ENCODE data around the gene RPTOR. TPM values are rescaled to one million over a fixed set of nuclear protein-coding genes. Genes with fewer than 3 reads are reported as not detected.

Gene RPTOR
- total and polyA plus RNA-seq, 4 experiments from 2014 or later, result 2.4 to 51.8 (median 29.6) TPM

DNA sequence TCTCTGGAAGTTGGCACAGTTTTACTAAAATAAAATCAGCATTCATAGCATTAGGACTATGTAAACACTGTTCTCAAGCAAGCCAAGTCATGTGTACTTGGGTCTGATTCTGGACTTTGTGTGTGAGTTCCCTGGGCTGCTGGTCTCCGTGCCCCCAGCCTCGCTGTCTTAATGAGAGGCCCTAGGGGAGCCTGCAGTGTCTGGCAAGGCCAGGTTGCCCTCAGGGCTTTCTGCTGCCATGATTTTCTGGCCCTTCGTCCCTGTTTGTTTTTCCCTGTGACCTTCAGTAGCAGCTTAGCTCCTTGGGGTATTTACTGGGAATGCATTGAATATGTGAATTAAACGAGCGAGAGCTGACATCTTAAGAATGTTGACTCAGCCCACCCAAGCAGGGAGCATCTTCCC lies 161.8 kb downstream of the RPTOR start:
- peaks cover 43 to 94% (median 61%) of the 10 kb centered on the region in 4 donors for H3K4me1 Mint-ChIP-seq
- no peak overlapping the region for H3K27ac ChIP-seq (ENCODE audit: low read depth, low read length)
- no peaks in the 10 kb centered on the region for H3K36me3 ChIP-seq (ENCODE audit: insufficient read depth, low read length)
- intact Hi-C loops (cut with micrococcal nuclease), result no loop called here
- H3K27me3 Mint-ChIP-seq, result no peaks in the 10 kb centered on the region
- H3K36me3 Mint-ChIP-seq, result peaks cover 14 to 39% of the 10 kb centered on the region in 2 donors
- peaks cover 73% of the 10 kb centered on the region for H3K4me1 ChIP-seq (ENCODE audit: insufficient read depth, low read length)
- ChIA-PET CTCF (ENCODE audit: partially characterized antibody) (no interaction called here), POLR2A (ENCODE audit: partially characterized antibody) (interaction anchor here (0.9 to 1.0 kb wide), 2 partner anchors 8 to 57 kb away, joined by 3 read pairs; no protein-coding TSS in a partner anchor)
- peak overlapping the region in 3 of 7 donors; percentile 35 to 82 (median 77) for H3K27ac Mint-ChIP-seq
- H3K4me3 ChIP-seq (ENCODE audit: low read length in 2 of 2), result no peak overlapping the region
- H3K9me3 Mint-ChIP-seq, result peaks cover 0 to 6% (median 0%) of the 10 kb centered on the region in 8 donors
- DNase-seq, result no peak
- H3K9me3 ChIP-seq (ENCODE audit: control insufficient read depth in 1 of 2, low read length in 2 of 2), result no peaks in the 10 kb centered on the region
- H3K4me3 Mint-ChIP-seq, result peak overlapping the region in 1 of 8 donors; percentile 22
- H3K27me3 ChIP-seq (ENCODE audit: insufficient read depth, low read length), result no peaks in the 10 kb centered on the region

DNA sequence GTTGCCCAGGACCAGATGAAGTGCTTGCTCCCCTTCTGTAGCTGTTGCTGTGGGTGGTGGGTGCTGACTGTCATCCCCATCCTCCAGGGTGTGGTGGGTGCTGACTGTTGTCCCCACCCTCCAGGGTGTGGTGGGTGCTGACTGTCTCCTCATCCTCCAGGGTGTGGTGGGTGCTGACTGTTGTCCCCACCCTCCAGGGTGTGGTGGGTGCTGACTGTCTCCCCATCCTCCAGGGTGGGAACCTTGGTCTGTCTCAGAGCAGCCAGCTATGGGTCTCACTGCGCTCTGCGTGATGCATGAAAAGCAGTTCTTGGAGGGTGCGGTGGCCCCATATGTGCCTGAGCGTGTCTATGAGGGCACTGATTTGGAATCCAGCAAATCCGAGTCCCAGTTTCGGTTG lies 163.8 kb downstream of the RPTOR start:
- H3K4me1 ChIP-seq (ENCODE audit: insufficient read depth, low read length), result peaks cover 61% of the 10 kb centered on the region
- peaks cover 14 to 37% of the 10 kb centered on the region in 2 donors for H3K36me3 Mint-ChIP-seq

DNA sequence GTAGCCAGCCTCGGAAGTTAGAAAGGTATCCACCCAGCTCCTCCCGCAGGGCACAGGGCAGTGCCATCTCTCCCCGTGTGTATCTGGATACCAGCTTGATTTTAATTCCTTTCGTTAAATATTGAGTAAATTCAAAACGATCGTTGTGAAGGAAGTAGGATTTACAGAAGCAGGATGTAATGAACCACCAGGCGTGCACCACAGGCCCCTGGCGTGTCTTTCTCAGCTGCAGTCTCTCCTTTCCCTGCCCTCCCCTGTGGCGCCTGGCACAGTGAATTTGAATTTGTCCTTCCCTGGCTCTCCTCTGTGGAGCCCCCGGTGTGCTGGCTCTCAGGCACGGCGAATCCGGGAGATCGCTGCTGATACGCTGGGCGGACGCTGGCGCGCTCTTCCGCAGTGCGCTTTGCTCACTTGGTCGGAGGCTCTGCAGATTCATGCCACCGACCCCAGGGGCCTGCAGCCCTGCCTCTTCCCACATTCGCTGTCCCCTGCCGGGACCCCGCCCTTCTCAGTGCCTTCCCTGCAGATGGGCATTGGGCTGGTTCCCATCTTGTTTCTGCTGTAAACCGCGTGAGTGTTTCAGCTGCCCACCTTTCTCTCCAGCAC lies 164.6 kb downstream of the RPTOR start:
- ChIA-PET CTCF (ENCODE audit: partially characterized antibody) (no interaction called here), POLR2A (ENCODE audit: partially characterized antibody) (interaction anchor here (1.3 kb wide), 1 partner anchor 12 kb away, joined by 6 read pairs; no protein-coding TSS in a partner anchor)
- Histone ChIP-seq H3K4me1 (ENCODE audit: insufficient read depth, low read length) (peaks cover 54% of the 10 kb centered on the region), H3K9me3 (ENCODE audit: control insufficient read depth in 1 of 2, low read length in 2 of 2) (no peaks in the 10 kb centered on the region), H3K27me3 (ENCODE audit: insufficient read depth, low read length) (no peaks in the 10 kb centered on the region), H3K27ac (ENCODE audit: low read depth, low read length) (no peak overlapping the region), H3K4me3 (ENCODE audit: low read length in 2 of 2) (no peak overlapping the region), H3K36me3 (ENCODE audit: insufficient read depth, low read length) (no peaks in the 10 kb centered on the region)
- no peak for DNase-seq
- Mint-ChIP-seq H3K27ac (peak overlapping the region in 4 of 7 donors; percentile 71 to 86 (median 82)), H3K27me3 (no peaks in the 10 kb centered on the region), H3K36me3 (peaks cover 14 to 35% of the 10 kb centered on the region in 2 donors), H3K4me3 (peak overlapping the region in 6 of 8 donors; percentile 8 to 64 (median 53)), H3K4me1 (peaks cover 31 to 83% (median 51%) of the 10 kb centered on the region in 4 donors), H3K9me3 (no peaks in the 10 kb centered on the region)
- intact Hi-C loops (cut with micrococcal nuclease), result no loop called here

More for the DNA sequence above, 163.8 kb downstream of the RPTOR start:
- Mint-ChIP-seq H3K27me3 (no peaks in the 10 kb centered on the region), H3K27ac (peak overlapping the region in 2 of 7 donors; percentile 71 to 79), H3K9me3 (no peaks in the 10 kb centered on the region), H3K4me3 (peak overlapping the region in 3 of 8 donors; percentile 34 to 63 (median 49)), H3K4me1 (peaks cover 38 to 88% (median 57%) of the 10 kb centered on the region in 4 donors)
- DNase-seq, result no peak
- Histone ChIP-seq H3K9me3 (ENCODE audit: control insufficient read depth in 1 of 2, low read length in 2 of 2) (no peaks in the 10 kb centered on the region), H3K4me3 (ENCODE audit: low read length in 2 of 2) (no peak overlapping the region), H3K36me3 (ENCODE audit: insufficient read depth, low read length) (no peaks in the 10 kb centered on the region), H3K27ac (ENCODE audit: low read depth, low read length) (no peak overlapping the region), H3K27me3 (ENCODE audit: insufficient read depth, low read length) (no peaks in the 10 kb centered on the region)
- CTCF ChIA-PET (ENCODE audit: partially characterized antibody), result no interaction called here
- POLR2A ChIA-PET (ENCODE audit: partially characterized antibody), result interaction anchor here (0.9 to 1.3 kb wide), 3 partner anchors 13 to 59 kb away, joined by 3 to 6 read pairs (median 3); no protein-coding TSS in a partner anchor
- intact Hi-C loops (cut with micrococcal nuclease), result no loop called here

DNA sequence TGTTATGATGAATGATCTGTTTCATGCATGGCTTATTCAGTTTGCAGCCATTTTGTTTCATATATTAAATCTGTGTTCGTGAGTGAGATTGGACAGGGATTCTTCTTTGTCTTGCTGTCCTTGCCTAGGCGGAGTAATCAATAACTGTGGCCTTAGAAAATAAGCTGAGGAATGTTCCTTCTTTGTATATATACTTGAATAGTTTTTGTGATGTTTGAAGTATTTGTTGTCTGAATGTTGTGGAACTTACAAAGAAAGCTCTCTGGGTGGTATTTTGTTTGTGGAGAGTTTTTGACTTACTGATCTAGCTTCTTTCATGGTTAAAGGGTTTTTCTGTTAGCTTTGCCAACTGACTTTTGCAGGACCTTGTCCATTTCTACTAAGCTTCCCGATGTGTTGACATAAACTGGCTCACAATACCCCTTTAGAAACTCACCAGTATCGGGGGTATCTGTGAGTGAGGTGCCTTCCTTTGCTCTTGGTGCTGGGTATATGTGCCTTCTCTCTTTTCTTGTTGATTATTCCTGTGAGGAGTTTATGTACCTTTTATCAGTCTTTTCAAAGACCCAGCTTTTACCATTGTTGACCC lies 166.2 kb downstream of the RPTOR start:
- H3K9me3 Mint-ChIP-seq, result no peaks in the 10 kb centered on the region
- H3K9me3 ChIP-seq (ENCODE audit: control insufficient read depth in 1 of 2, low read length in 2 of 2), result no peaks in the 10 kb centered on the region
- no peak overlapping the region for H3K27ac ChIP-seq (ENCODE audit: low read depth, low read length)
- ChIA-PET CTCF (ENCODE audit: partially characterized antibody) (interaction anchor here (0.5 kb wide), 1 partner anchor 136 kb away, joined by 3 read pairs; no protein-coding TSS in a partner anchor), POLR2A (ENCODE audit: partially characterized antibody) (no interaction called here)
- peaks cover 26 to 67% (median 42%) of the 10 kb centered on the region in 4 donors for H3K4me1 Mint-ChIP-seq
- no peaks in the 10 kb centered on the region for H3K27me3 ChIP-seq (ENCODE audit: insufficient read depth, low read length)
- H3K4me1 ChIP-seq (ENCODE audit: insufficient read depth, low read length), result peaks cover 39% of the 10 kb centered on the region
- H3K27me3 Mint-ChIP-seq, result no peaks in the 10 kb centered on the region
- intact Hi-C loops (cut with micrococcal nuclease), result no loop called here
- peak overlapping the region in 4 of 7 donors; percentile 17 to 70 (median 30) for H3K27ac Mint-ChIP-seq
- H3K4me3 ChIP-seq (ENCODE audit: low read length in 2 of 2), result no peak overlapping the region
- no peak for DNase-seq
- peaks cover 14 to 40% of the 10 kb centered on the region in 2 donors for H3K36me3 Mint-ChIP-seq
- no peaks in the 10 kb centered on the region for H3K36me3 ChIP-seq (ENCODE audit: insufficient read depth, low read length)
- no peak overlapping the region for H3K4me3 Mint-ChIP-seq

DNA sequence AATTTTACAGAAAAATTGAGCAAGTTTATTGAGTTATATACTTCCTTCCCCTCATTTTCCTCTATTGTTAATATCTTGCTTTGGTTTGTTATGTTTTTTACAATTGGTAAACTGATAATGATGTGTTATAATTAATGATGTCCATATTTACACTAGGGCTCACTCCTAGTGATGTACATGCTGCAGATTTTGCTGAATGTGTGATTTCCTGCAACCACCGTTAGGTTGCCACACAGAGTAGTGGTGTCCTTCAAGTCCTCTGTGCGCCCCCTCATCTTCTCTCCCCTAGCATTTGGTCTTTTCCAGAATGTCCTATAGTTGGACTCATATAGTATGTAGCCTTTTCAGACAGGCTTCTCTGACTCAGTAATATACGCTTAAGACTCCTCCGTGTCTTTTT lies 167.5 kb downstream of the RPTOR start:
- POLR2A ChIA-PET (ENCODE audit: partially characterized antibody), result interaction anchor here (1.2 kb wide), 1 partner anchor 9 kb away, joined by 3 read pairs; no protein-coding TSS in a partner anchor
- no peaks in the 10 kb centered on the region for H3K27me3 ChIP-seq (ENCODE audit: insufficient read depth, low read length)

DNA sequence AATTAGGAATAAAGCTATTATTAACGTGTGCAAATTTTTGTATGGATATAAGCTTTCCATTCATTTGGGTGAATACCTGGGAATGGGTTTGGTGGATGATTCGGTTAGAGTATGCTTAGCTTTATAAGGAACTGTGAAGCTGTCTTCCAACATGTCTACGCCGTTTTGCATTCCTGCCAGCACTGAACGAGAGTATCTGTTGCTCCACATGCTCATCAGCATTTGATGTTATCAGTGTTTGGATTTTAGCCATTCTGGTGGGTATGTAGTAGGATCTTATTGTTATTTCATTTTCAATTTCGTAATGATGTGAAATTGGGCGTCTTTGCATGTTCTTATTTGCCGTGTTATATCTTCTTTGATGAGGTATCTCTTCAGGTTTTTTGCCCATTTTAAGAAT lies 168.0 kb downstream of the RPTOR start:
- Histone ChIP-seq H3K36me3 (ENCODE audit: insufficient read depth, low read length) (no peaks in the 10 kb centered on the region), H3K27ac (ENCODE audit: low read depth, low read length) (no peak overlapping the region), H3K4me3 (ENCODE audit: low read length in 2 of 2) (no peak overlapping the region), H3K9me3 (ENCODE audit: control insufficient read depth in 1 of 2, low read length in 2 of 2) (no peaks in the 10 kb centered on the region), H3K4me1 (ENCODE audit: insufficient read depth, low read length) (peaks cover 26% of the 10 kb centered on the region), H3K27me3 (ENCODE audit: insufficient read depth, low read length) (no peaks in the 10 kb centered on the region)
- Mint-ChIP-seq H3K4me1 (peaks cover 17 to 54% (median 36%) of the 10 kb centered on the region in 4 donors), H3K9me3 (peaks cover 0 to 4% (median 0%) of the 10 kb centered on the region in 8 donors), H3K27me3 (no peaks in the 10 kb centered on the region), H3K36me3 (peaks cover 19 to 52% of the 10 kb centered on the region in 2 donors), H3K4me3 (peak overlapping the region in 4 of 8 donors; percentile 7 to 52 (median 24)), H3K27ac (peak overlapping the region in 3 of 7 donors; percentile 8 to 79 (median 43))
- POLR2A ChIA-PET (ENCODE audit: partially characterized antibody), result interaction anchor here (1.2 kb wide), 1 partner anchor 9 kb away, joined by 3 read pairs; no protein-coding TSS in a partner anchor
- CTCF ChIA-PET (ENCODE audit: partially characterized antibody), result interaction anchor here (0.8 kb wide), 1 partner anchor 69 kb away, joined by 3 read pairs; no protein-coding TSS in a partner anchor
- intact Hi-C loops (cut with micrococcal nuclease), result no loop called here
- DNase-seq, result no peak

More for the DNA sequence above, 167.5 kb downstream of the RPTOR start:
- CTCF ChIA-PET (ENCODE audit: partially characterized antibody), result interaction anchor here (0.8 kb wide), 1 partner anchor 69 kb away, joined by 3 read pairs; no protein-coding TSS in a partner anchor
- Mint-ChIP-seq H3K27ac (peak overlapping the region in 3 of 7 donors; percentile 11 to 63 (median 43)), H3K36me3 (peaks cover 19 to 49% of the 10 kb centered on the region in 2 donors), H3K27me3 (no peaks in the 10 kb centered on the region), H3K4me1 (peaks cover 19 to 59% (median 38%) of the 10 kb centered on the region in 4 donors), H3K4me3 (peak overlapping the region in 1 of 8 donors; percentile 18), H3K9me3 (peaks cover 0 to 4% (median 0%) of the 10 kb centered on the region in 8 donors)
- Histone ChIP-seq H3K36me3 (ENCODE audit: insufficient read depth, low read length) (no peaks in the 10 kb centered on the region), H3K27ac (ENCODE audit: low read depth, low read length) (no peak overlapping the region), H3K4me1 (ENCODE audit: insufficient read depth, low read length) (peaks cover 27% of the 10 kb centered on the region), H3K4me3 (ENCODE audit: low read length in 2 of 2) (no peak overlapping the region), H3K9me3 (ENCODE audit: control insufficient read depth in 1 of 2, low read length in 2 of 2) (no peaks in the 10 kb centered on the region)
- no peak for DNase-seq
- intact Hi-C loops (cut with micrococcal nuclease), result no loop called here

Data from CD4-positive, alpha-beta memory T cell (primary cell).